GM12891 (cell line): Measurements from ENCODE around the gene PMPCA.

Experiments used
- POLR2A ChIP-seq: IDR thresholded peaks from 2 replicates; pipeline ENCODE4 v1.6.1; 2011; ENCODE audit warnings: low read depth, low read length, control low read depth
- POLR2AphosphoS5 ChIP-seq: IDR thresholded peaks from 2 replicates; pipeline ENCODE4 v1.6.1; 2011; ENCODE audit warnings: low read depth, low read length, control low read depth
- SPI1 ChIP-seq: IDR thresholded peaks from 2 replicates; pipeline ENCODE4 v1.6.1; 2011; ENCODE audit warnings: low read depth, low read length, control low read depth
- TAF1 ChIP-seq: IDR thresholded peaks from 2 replicates; pipeline ENCODE4 v1.6.1; 2011; ENCODE audit warnings: low read depth, low read length, control low read depth

DNA sequence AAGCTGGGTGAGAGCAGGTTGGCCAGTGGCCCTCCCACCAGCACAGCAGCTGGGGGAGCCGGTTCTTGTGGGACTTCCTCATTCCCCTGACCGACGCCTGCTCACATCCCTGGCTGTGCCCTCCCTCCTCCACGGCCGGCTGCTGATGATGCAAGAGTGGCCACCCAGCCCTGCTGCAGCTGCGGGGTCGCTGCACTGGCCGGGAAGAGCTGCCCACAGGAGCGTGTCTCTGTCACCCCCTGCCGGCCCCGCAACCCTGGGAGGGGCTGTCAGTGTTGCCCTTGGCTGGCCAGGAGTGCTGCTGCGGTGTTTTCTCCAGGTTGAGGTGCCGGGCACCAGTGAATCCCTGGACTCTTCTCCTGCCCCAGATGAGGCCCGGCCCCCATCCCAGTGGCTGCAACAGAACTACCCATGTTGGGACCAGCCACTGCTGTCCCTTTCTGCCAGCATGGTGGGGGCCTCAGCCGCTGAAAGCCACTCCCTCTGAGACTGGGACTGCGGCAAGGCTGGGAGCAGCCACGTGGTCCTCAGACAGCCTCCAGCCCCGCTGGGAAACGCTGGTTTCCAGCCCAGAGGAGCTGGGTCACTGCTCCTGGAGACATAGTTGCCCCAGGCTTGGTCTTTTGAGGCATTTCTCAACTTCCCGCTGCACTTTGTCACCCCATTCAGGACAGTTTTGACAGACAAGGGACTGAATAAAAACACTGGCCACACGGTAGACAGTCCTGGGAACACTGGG is 37.7 kb upstream of the PMPCA start:
- no peak for TF ChIP-seq POLR2A
- no peak for TF ChIP-seq POLR2AphosphoS5
- no peak for TF ChIP-seq TAF1
- TF ChIP-seq SPI1, result peak; percentile 72
